ENCODE results near the gene APOBEC3B.
A peak's percentile ranks its signal among the peaks of the same experiment; 100 is the strongest.
"Not testable (repeated sequence)": the region's sequence is repeated elsewhere in the genome, so short reads cannot be mapped to it uniquely, and the experiment has no call there.

APOBEC3B gene

GRCh38 chr22:39008271-39008850 is 26.2 kb downstream of the APOBEC3B start:
- not testable (repeated sequence) for DNase-seq

- no peak for DNase-seq
Observed at GRCh38 chr22:39010946-39011345, 28.8 kb downstream of the APOBEC3B start.

- DNase-seq: no peak
Observed at GRCh38 chr22:39012533-39013511, 30.7 kb downstream of the APOBEC3B start.

GRCh38 chr22:39013561-39013941 is 31.4 kb downstream of the APOBEC3B start:
- not testable (repeated sequence) for DNase-seq

GRCh38 chr22:39013942-39014722 is 32.0 kb downstream of the APOBEC3B start, which contains the start of gene APOBEC3C:
Gene APOBEC3C (plus strand): TSS chr22:39014257. CDS start chr22:39014363, 106 bp downstream.
- DNase-seq: peak; percentile 85

GRCh38 chr22:39014723-39015121 is 32.6 kb downstream of the APOBEC3B start:
- peak; percentile 16 for DNase-seq

- DNase-seq: no peak
Observed at GRCh38 chr22:39016592-39016991, 34.4 kb downstream of the APOBEC3B start.

GRCh38 chr22:39017596-39018365 is 35.6 kb downstream of the APOBEC3B start:
- DNase-seq: no peak

GRCh38 chr22:39020021-39020651 is 38.0 kb downstream of the APOBEC3B start:
- DNase-seq: not testable (repeated sequence)

- DNase-seq: no peak
Observed at GRCh38 chr22:39021552-39022250, 39.6 kb downstream of the APOBEC3B start.

GRCh38 chr22:39024519-39025308 is 42.6 kb downstream of the APOBEC3B start:
- DNase-seq: no peak

- no peak for DNase-seq
Observed at GRCh38 chr22:39026509-39027150, 44.5 kb downstream of the APOBEC3B start.

- DNase-seq: no peak
Observed at GRCh38 chr22:39027717-39028116, 45.6 kb downstream of the APOBEC3B start.

- no peak for DNase-seq
Observed at GRCh38 chr22:39028281-39028680, 46.1 kb downstream of the APOBEC3B start.

GRCh38 chr22:39029227-39029626 is 47.1 kb downstream of the APOBEC3B start:
- DNase-seq: no peak

- DNase-seq: no peak
Observed at GRCh38 chr22:39030705-39031104, 48.6 kb downstream of the APOBEC3B start.

GRCh38 chr22:39031434-39032295 is 49.5 kb downstream of the APOBEC3B start:
- DNase-seq: not testable (repeated sequence)

GRCh38 chr22:39037071-39037470 is 54.9 kb downstream of the APOBEC3B start:
- not testable (repeated sequence) for DNase-seq
